KMS-11 (cell line): ENCODE measurements around the gene METTL26.
A peak's percentile ranks its signal among the peaks of the same experiment; 100 is the strongest.

Source experiments
- H2AFZ ChIP-seq: fragments of 200-600 bp; sonication (generic); 2 replicates; pipeline ENCODE4 v1.6.1; 2016; ENCODE audit warnings: antibody characterized with exemption, mixed run types, low read depth
- H3K27ac ChIP-seq: fragments of 200-600 bp; sonication (generic); 2 replicates; pipeline ENCODE4 v1.6.1; 2016; ENCODE audit warnings: mild to moderate bottlenecking, mixed run types
- H3K27me3 ChIP-seq: fragments of 200-600 bp; sonication (generic); 2 replicates; pipeline ENCODE4 v1.6.1; 2017; ENCODE audit warnings: mild to moderate bottlenecking, low read depth, mixed run types, moderate library complexity; ENCODE audit not compliant: insufficient read depth
- H3K36me3 ChIP-seq: fragments of 200-600 bp; sonication (generic); 2 replicates; pipeline ENCODE4 v1.6.1; 2017; ENCODE audit warnings: mild to moderate bottlenecking, mixed run types; ENCODE audit not compliant: insufficient read depth
- H3K4me1 ChIP-seq: fragments of 200-600 bp; sonication (generic); 2 replicates; pipeline ENCODE4 v1.6.1; 2016; ENCODE audit warnings: mild to moderate bottlenecking, low read depth, mixed run types; ENCODE audit not compliant: poor library complexity, severe bottlenecking
- H3K4me2 ChIP-seq: fragments of 200-600 bp; sonication (generic); 2 replicates; pipeline ENCODE4 v1.7.0; 2016; ENCODE audit warnings: mild to moderate bottlenecking, mixed run types
- H3K4me3 ChIP-seq: fragments of 200-600 bp; sonication (generic); IDR thresholded peaks from 2 replicates; pipeline ENCODE4 v1.6.1; 2017; ENCODE audit warnings: low read depth, low read length, mixed read lengths; ENCODE audit not compliant: insufficient read depth
- H3K79me2 ChIP-seq: fragments of 200-600 bp; sonication (generic); 2 replicates; pipeline ENCODE4 v1.6.1; 2016; ENCODE audit warnings: low read depth, mixed run types; ENCODE audit not compliant: insufficient read depth
- H3K9ac ChIP-seq: fragments of 200-600 bp; sonication (generic); 2 replicates; pipeline ENCODE4 v1.6.1; 2016; ENCODE audit warnings: mild to moderate bottlenecking, mixed run types
- H4K20me1 ChIP-seq: fragments of 200-600 bp; sonication (generic); 2 replicates; pipeline ENCODE4 v1.6.1; 2016; ENCODE audit warnings: mild to moderate bottlenecking, mixed run types; ENCODE audit not compliant: insufficient read depth
- TF ChIP-seq, protein P1 (sequence below): fragments of 200-600 bp; sonication (generic); conservative IDR thresholded peaks from 2 replicates; pipeline ENCODE4 v1.6.1; 2017; ENCODE audit warnings: low read depth, mild to moderate bottlenecking, antibody characterized with exemption, low read length, moderate library complexity, mixed read lengths

Gene METTL26

DNA sequence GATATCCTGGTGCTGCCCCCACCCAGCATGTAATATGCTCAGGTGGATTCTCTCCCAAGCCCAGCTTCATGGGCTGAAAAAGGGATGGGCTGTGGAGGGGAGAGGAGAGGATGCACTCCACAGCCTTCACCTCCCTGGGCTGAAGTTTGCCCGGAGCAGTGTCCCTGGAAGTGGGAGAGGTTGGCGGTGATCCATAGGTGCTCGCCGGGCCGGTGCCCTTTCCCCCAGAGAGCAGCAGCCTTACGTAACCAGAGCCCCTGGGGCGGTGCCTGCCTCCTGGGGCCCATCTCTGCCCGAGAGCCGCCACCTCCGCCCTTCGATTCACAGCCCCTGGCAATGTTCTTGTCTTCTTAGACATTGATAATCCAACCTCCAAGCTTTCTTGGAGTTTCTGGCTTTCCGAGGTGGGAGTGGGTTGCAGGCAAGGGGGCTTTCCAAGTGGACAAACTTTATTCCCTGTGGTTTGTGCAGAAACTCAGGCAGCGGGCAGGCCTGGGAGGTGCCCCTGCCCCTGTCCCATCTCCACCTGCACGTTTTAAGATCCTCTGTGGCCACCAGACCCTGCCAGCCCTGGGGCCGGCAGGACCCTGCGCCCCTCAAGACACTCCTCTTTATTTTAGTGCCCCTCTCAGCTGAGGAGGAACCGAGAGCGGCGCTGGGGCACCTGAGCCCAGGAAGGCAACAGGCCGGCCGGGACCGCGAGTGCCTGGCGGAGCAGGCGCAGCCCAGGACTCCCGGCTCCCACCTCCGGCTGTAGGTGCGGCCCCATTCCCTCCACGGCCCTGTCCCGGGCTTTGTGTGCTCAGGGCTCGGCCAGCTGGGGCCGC lies 10.0 kb upstream of the METTL26 start:
- no peak overlapping the region for H3K4me3 ChIP-seq
- no peak overlapping the region for H3K27ac ChIP-seq
- peaks cover 21% of the 10 kb centered on the region for H3K4me1 ChIP-seq
- no peak overlapping the region for H3K9ac ChIP-seq
- no peaks in the 10 kb centered on the region for H4K20me1 ChIP-seq
- H3K27me3 ChIP-seq: no peaks in the 10 kb centered on the region
- TF ChIP-seq, protein P1, sequence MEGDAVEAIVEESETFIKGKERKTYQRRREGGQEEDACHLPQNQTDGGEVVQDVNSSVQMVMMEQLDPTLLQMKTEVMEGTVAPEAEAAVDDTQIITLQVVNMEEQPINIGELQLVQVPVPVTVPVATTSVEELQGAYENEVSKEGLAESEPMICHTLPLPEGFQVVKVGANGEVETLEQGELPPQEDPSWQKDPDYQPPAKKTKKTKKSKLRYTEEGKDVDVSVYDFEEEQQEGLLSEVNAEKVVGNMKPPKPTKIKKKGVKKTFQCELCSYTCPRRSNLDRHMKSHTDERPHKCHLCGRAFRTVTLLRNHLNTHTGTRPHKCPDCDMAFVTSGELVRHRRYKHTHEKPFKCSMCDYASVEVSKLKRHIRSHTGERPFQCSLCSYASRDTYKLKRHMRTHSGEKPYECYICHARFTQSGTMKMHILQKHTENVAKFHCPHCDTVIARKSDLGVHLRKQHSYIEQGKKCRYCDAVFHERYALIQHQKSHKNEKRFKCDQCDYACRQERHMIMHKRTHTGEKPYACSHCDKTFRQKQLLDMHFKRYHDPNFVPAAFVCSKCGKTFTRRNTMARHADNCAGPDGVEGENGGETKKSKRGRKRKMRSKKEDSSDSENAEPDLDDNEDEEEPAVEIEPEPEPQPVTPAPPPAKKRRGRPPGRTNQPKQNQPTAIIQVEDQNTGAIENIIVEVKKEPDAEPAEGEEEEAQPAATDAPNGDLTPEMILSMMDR: no peak
- H2AFZ ChIP-seq: no peak overlapping the region
- H3K79me2 ChIP-seq: peaks cover 36% of the 10 kb centered on the region
- H3K4me2 ChIP-seq: no peak overlapping the region
- no peaks in the 10 kb centered on the region for H3K36me3 ChIP-seq

DNA sequence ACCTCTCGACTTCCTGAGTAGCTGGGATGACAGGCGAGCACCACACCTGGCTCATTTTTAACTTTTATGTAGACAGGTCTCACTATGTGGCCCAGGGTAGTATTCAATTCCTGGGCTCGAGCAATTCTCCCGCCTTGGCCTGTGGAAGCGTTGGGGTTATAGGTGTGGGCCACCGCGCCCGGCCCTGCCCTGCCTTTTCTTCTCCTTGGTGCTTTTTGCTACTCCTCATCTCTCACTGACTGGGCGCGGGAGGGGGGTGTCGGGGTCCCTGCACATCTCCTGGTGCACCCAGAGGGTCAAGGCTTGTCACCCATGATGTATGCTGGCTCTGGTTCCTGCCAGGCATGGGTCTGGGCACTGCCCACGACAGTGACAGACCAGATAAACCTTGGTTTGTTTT lies 8.5 kb upstream of the METTL26 start:
- H3K9ac ChIP-seq: no peak overlapping the region
- H3K36me3 ChIP-seq: no peaks in the 10 kb centered on the region
- no peaks in the 10 kb centered on the region for H3K27me3 ChIP-seq
- TF ChIP-seq, protein P1: no peak
- H3K79me2 ChIP-seq: peaks cover 25% of the 10 kb centered on the region
- H3K4me3 ChIP-seq: no peak overlapping the region
- no peak overlapping the region for H3K4me2 ChIP-seq
- H2AFZ ChIP-seq: no peak overlapping the region
- H4K20me1 ChIP-seq: no peaks in the 10 kb centered on the region
- H3K27ac ChIP-seq: no peak overlapping the region
- peaks cover 13% of the 10 kb centered on the region for H3K4me1 ChIP-seq

DNA sequence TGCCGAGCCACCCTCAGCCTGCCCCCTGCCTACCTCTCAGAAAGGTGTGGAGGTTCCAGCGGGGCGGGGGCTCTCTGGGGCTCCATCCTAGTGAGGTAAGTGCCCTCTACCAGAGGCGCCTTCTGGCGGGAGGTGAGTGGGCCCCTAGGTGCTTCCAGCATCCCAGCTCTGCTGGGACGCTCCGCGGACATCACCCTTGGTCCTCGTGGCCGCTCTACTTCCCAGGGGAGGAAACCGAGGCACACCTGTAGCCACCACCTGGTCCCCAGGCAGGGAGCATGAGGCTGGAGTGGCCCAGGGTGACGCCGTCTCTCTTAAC lies 6.9 kb upstream of the METTL26 start:
- no peaks in the 10 kb centered on the region for H4K20me1 ChIP-seq
- H3K9ac ChIP-seq: peak overlapping the region; percentile 85; the same call in 1 of the 2 replicates
- peak overlapping the region; percentile 96 for H3K4me2 ChIP-seq
- H3K27ac ChIP-seq: no peak overlapping the region; the same call in 1 of the 2 replicates
- peaks cover 19% of the 10 kb centered on the region for H3K79me2 ChIP-seq
- no peaks in the 10 kb centered on the region for H3K27me3 ChIP-seq
- H3K4me3 ChIP-seq: no peak overlapping the region
- peaks cover 15% of the 10 kb centered on the region for H3K4me1 ChIP-seq
- TF ChIP-seq, protein P1: no peak
- H3K36me3 ChIP-seq: no peaks in the 10 kb centered on the region
- no peak overlapping the region for H2AFZ ChIP-seq

DNA sequence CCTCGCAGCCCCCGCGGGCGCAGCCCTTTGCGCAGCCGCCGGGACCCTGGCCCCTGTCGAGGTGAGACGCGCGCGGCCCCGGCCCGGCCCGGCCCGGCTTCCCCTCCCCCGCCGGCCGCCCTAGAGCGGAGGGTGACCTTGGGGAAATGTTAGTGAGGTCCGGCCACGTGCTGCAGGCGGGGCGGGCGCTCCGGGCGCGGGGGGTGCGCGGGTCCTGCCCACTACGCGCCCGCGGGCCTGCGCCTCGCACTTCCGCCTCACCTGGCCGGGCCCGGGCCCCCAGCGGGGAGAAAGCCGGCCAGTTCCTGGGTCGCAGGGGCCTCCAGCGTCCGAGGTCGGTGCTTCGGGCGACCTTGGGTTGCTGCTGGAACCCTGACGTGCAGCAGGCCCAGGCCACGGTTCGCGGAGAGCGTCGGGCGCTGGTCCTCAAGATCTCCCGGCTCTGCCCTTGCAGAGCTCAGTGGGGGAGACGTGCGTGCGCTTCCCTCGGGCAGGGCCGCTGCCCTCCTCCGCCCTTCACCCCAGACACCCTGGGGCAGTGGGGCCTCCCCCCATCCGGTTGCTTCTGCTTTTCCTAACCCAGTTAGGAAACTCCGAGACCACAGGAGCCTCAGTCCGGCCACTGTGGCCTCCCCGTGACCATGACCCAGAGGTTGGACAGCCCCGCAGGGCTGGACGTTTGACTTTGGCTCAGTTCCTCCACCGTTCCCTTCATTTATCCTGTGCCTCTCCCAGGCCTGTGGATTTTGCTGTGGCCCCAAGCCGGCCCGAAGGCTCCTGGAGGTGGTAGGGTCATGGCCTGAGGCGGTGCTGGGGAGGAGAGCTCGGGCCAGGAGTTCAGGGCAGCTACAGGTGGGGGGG lies 6.3 kb upstream of the METTL26 start:
- Histone ChIP-seq H3K36me3 (no peaks in the 10 kb centered on the region), H4K20me1 (no peaks in the 10 kb centered on the region), H3K4me1 (peaks cover 16% of the 10 kb centered on the region), H3K4me3 (peak overlapping the region; percentile 39), H3K27me3 (no peaks in the 10 kb centered on the region), H3K79me2 (peaks cover 19% of the 10 kb centered on the region), H3K4me2 (peak overlapping the region; percentile 96), H2AFZ (peak overlapping the region; percentile 85), H3K27ac (peak overlapping the region; percentile 77), H3K9ac (peak overlapping the region; percentile 85)
- TF ChIP-seq, protein P1: no peak
